Dermis lymphatic vessel endothelial cell (primary cell): ENCODE data around the gene PCDHB8. TPM values are rescaled to one million over a fixed set of nuclear protein-coding genes. Genes with fewer than 3 reads are reported as not detected.

Source experiments
- total RNA-seq: library from RNA; depleted of rRNA; stranded (reverse); fragments of >200 nt; gene quantifications from 2 replicates; pipeline ENCODE4 v1.2.1, GENCODE V29; 2014

PCDHB8 gene
- total RNA-seq: 0.43 and 0.65 TPM in 2 replicates

GRCh38 chr5:141177577-141178191 lies at the start of gene PCDHB8:
Gene PCDHB8, plus strand, starts transcription at chr5:141177790. Its CDS starts 245 bp downstream, at chr5:141178035.

GRCh38 chr5:141135030-141135717 lies 42.4 kb upstream of the PCDHB8 start, which contains the start of gene PCDHB5:
Gene PCDHB5, plus strand, starts transcription at chr5:141135206. Its CDS starts 229 bp downstream, at chr5:141135435.

GRCh38 chr5:141149812-141150211 lies 27.8 kb upstream of the PCDHB8 start, which contains the start of gene PCDHB6:
Gene PCDHB6, plus strand, starts transcription at chr5:141150057. Its CDS starts 201 bp downstream, at chr5:141150258.

GRCh38 chr5:141172381-141173204 lies 5.0 kb upstream of the PCDHB8 start, which contains the start of gene PCDHB7:
Gene PCDHB7, plus strand, starts transcription at chr5:141172644. Its CDS starts 192 bp downstream, at chr5:141172836.

GRCh38 chr5:141182248-141182647 lies 4.7 kb downstream of the PCDHB8 start, which contains the start of gene PCDHB16:
Gene PCDHB16, plus strand, starts transcription at chr5:141182387. Its CDS starts 173 bp downstream, at chr5:141182560.

GRCh38 chr5:141186897-141187512 lies 9.4 kb downstream of the PCDHB8 start, which contains the start of gene PCDHB9:
Gene PCDHB9, plus strand, starts transcription at chr5:141187161. Its CDS starts 158 bp downstream, at chr5:141187319.

GRCh38 chr5:141192110-141192725 lies 14.6 kb downstream of the PCDHB8 start, which contains the start of gene PCDHB10:
Gene PCDHB10, plus strand, starts transcription at chr5:141192353. Its CDS starts 200 bp downstream, at chr5:141192553.

GRCh38 chr5:141199359-141200235 lies 22.0 kb downstream of the PCDHB8 start, which contains the start of gene PCDHB11:
Gene PCDHB11, plus strand, starts transcription at chr5:141199627. Its CDS starts 148 bp downstream, at chr5:141199775.

GRCh38 chr5:141208478-141208877 lies 30.9 kb downstream of the PCDHB8 start, which contains the start of gene PCDHB12:
Gene PCDHB12, plus strand, starts transcription at chr5:141208719. Its CDS starts 189 bp downstream, at chr5:141208908.

GRCh38 chr5:141213656-141214339 lies 36.2 kb downstream of the PCDHB8 start, which contains the start of gene PCDHB13:
Gene PCDHB13, plus strand, starts transcription at chr5:141213919. Its CDS starts 205 bp downstream, at chr5:141214124.

GRCh38 chr5:141223112-141223783 lies 45.7 kb downstream of the PCDHB8 start, which contains the start of gene PCDHB14:
Gene PCDHB14, plus strand, starts transcription at chr5:141223343. Its CDS starts 163 bp downstream, at chr5:141223506.

Other genes with a start within 250 kb of the PCDHB8 start
- 0.11 and 0.17 TPM in 2 replicates for gene PCDHAC2, start 211.3 kb upstream of the PCDHB8 start, total RNA-seq
- not detected in 2 replicates for gene PCDHB1, start 126.4 kb upstream of the PCDHB8 start, total RNA-seq
- 0.22 and 1.7 TPM in 2 replicates for gene PCDHB2, start 83.2 kb upstream of the PCDHB8 start, total RNA-seq
- gene PCDHB3, start 77.3 kb upstream of the PCDHB8 start, total RNA-seq: 0.22 and 0.69 TPM in 2 replicates
- gene PCDHB4, start 56.0 kb upstream of the PCDHB8 start, total RNA-seq: 0.09 and 0.22 TPM in 2 replicates
- 0.43 and 0.87 TPM in 2 replicates for gene PCDHB5, start 42.6 kb upstream of the PCDHB8 start, total RNA-seq
- gene PCDHB6, start 27.7 kb upstream of the PCDHB8 start, total RNA-seq: 0.09 and 0.11 TPM in 2 replicates
- 0.87 and 1.8 TPM in 2 replicates for gene PCDHB7, start 5.1 kb upstream of the PCDHB8 start, total RNA-seq
- 0.33 and 0.69 TPM in 2 replicates for gene PCDHB16, start 4.6 kb downstream of the PCDHB8 start, total RNA-seq
- gene PCDHB9, start 9.4 kb downstream of the PCDHB8 start, total RNA-seq: 0.22 and 0.26 TPM in 2 replicates
- gene PCDHB10, start 14.6 kb downstream of the PCDHB8 start, total RNA-seq: 0.98 and 1.0 TPM in 2 replicates
- 0.43 and 0.77 TPM in 2 replicates for gene PCDHB11, start 21.8 kb downstream of the PCDHB8 start, total RNA-seq
- gene PCDHB12, start 30.9 kb downstream of the PCDHB8 start, total RNA-seq: 0.33 and 0.60 TPM in 2 replicates
- gene PCDHB13, start 36.1 kb downstream of the PCDHB8 start, total RNA-seq: 1.1 and 1.3 TPM in 2 replicates
- 0.86 and 0.98 TPM in 2 replicates for gene PCDHB14, start 45.6 kb downstream of the PCDHB8 start, total RNA-seq
- gene PCDHB15, start 67.6 kb downstream of the PCDHB8 start, total RNA-seq: 0.43 and 0.86 TPM in 2 replicates
- 0.09 and 0.22 TPM in 2 replicates for gene SLC25A2, start 126.3 kb downstream of the PCDHB8 start, total RNA-seq
- 78.7 and 81.5 TPM in 2 replicates for gene TAF7, start 143.0 kb downstream of the PCDHB8 start, total RNA-seq
- 0.34 and 0.43 TPM in 2 replicates for gene PCDHGA1, start 152.7 kb downstream of the PCDHB8 start, total RNA-seq
- 0.86 and 1.1 TPM in 2 replicates for gene PCDHGA2, start 161.0 kb downstream of the PCDHB8 start, total RNA-seq
- 0.54 and 0.69 TPM in 2 replicates for gene PCDHGA3, start 166.0 kb downstream of the PCDHB8 start, total RNA-seq
- 0.76 and 1.6 TPM in 2 replicates for gene PCDHGB1, start 172.3 kb downstream of the PCDHB8 start, total RNA-seq
- 2.0 and 2.6 TPM in 2 replicates for gene PCDHGA4, start 177.2 kb downstream of the PCDHB8 start, total RNA-seq
- 1.3 and 2.7 TPM in 2 replicates for gene PCDHGB2, start 182.2 kb downstream of the PCDHB8 start, total RNA-seq
- gene PCDHGA5, start 186.4 kb downstream of the PCDHB8 start, total RNA-seq: 0.43 and 0.77 TPM in 2 replicates
- gene PCDHGB3, start 192.5 kb downstream of the PCDHB8 start, total RNA-seq: 2.6 and 4.3 TPM in 2 replicates
- gene PCDHGA6, start 196.1 kb downstream of the PCDHB8 start, total RNA-seq: 2.4 and 2.9 TPM in 2 replicates
- gene PCDHGA7, start 205.0 kb downstream of the PCDHB8 start, total RNA-seq: 0.65 and 1.4 TPM in 2 replicates
- gene PCDHGB4, start 209.9 kb downstream of the PCDHB8 start, total RNA-seq: 6.7 and 11.3 TPM in 2 replicates
- gene PCDHGA8, start 214.8 kb downstream of the PCDHB8 start, total RNA-seq: 0.54 and 1.5 TPM in 2 replicates
- gene PCDHGB5, start 220.2 kb downstream of the PCDHB8 start, total RNA-seq: 8.3 and 11.8 TPM in 2 replicates
- gene PCDHGA9, start 225.0 kb downstream of the PCDHB8 start, total RNA-seq: 2.0 and 3.2 TPM in 2 replicates
- 2.1 and 3.7 TPM in 2 replicates for gene PCDHGB6, start 230.2 kb downstream of the PCDHB8 start, total RNA-seq
- gene PCDHGA10, start 235.2 kb downstream of the PCDHB8 start, total RNA-seq: 5.2 and 6.0 TPM in 2 replicates
- 10.9 and 11.5 TPM in 2 replicates for gene PCDHGB7, start 239.9 kb downstream of the PCDHB8 start, total RNA-seq
- gene PCDHGA11, start 243.3 kb downstream of the PCDHB8 start, total RNA-seq: 6.7 and 7.5 TPM in 2 replicates